ENCODE measurements around the gene PIF1.
"Not testable (repeated sequence)": the region's sequence is repeated elsewhere in the genome, so short reads cannot be mapped to it uniquely, and the experiment has no call there.

The PIF1 gene

DNA sequence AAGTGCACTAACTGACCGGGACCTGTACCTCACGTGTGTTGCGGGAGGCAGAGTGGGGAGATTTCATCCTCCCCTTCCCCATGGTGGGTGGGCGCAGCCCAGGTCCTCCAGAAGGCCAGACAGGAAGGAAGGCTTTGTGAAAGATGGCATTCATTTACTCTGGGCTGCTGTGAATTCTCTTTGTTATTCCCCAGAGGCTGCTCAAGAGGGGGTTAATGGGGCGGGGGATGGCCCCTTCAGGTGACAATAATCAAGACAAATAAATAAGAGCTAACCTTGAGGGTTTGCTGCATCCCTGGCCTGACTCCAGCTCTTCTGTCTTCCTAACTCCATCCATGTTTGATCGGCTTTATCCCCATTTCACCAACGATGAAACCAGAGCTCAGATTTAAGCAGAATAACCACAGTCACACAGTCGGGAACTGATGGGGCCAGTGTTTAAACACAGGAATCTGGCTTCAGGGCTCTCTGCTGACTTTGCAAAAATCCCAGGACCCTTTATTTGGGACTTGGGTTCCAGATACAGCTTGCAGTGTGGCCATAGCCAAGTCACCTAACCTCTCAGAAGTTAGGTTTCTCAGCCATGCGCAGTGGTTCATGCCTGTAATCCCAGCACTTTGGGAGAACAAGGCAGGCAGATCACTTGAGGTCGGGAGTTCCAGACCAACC is 16.5 kb downstream of the PIF1 start:
- DNase-seq = no peak

DNA sequence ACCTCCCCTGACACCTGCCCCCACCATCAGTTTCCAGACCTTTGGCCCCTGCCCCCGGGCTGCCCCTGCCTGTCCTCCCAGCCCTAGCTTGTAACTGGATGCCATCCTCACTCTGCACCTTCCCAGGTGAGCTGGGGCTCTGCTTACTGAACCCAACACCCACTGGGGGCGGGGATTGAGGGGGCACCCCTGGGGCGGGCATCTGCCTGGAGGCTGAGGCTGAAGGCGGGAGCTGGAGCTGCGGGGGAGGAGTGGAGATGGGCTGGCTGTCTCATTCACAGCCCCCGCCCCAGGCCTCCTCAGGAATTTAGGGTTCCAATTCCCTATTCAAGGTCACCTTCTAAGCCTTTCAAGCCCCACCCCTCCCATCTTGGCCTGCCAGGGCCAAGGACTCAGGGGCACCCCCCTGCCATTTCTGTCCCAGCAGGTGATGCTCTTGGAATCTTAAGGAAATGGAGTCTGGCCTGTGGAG is 17.7 kb downstream of the PIF1 start:
- DNase-seq = no peak

DNA sequence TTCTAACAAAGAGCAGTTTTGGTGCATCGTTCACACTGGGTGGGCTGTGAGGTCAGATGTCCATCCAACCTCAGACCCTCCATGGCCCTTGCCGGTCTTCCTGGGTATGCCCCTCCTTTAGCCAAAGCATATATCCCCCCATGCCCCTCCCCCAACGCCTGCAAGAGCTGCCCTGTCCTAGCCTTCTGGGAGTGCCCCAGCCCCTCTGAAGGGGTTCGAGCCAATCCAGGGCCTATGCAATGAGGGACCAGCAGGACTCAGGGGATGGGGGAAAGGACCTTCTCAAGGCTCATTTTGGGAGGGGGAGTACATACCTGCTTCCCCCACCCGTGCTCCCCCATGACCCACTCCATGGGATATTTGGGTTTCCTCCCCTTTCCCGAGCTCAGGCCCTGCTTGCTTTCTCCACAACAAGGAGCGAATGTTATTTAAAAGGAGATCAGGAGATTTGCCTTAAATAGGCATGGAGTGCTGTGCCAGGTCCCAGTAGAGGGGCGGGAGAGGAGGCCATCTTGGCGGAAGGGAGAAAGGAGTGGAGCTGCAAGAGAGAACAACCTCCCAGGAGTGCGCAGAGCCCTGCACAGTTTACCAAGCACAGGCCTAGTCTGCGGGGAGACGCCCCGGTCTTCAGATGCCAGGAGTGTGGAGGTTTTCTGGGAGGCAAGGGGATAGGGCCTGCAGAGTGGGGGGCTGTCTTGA is 18.2 kb downstream of the PIF1 start:
- no peak for DNase-seq

DNA sequence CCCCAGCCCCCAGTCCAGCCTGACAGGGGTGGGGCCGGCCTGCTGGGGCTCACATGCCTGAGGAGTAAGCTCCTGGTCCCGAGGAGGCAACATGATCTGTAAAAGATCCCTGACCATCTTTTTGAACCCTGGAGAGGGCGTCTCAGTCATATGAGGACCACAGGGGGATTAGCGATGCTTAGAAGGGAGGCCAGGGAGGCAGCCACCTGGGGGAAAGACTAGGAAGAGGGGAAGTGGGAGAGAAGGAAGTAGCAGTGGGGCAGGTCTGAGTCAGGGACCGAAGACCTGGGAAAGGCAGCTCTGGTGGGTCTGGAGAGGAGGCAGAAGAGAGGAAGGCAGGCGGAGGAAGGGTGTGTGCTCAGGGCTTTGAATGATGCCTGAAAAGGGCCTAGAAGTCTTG is 18.9 kb downstream of the PIF1 start:
- DNase-seq = no peak

DNA sequence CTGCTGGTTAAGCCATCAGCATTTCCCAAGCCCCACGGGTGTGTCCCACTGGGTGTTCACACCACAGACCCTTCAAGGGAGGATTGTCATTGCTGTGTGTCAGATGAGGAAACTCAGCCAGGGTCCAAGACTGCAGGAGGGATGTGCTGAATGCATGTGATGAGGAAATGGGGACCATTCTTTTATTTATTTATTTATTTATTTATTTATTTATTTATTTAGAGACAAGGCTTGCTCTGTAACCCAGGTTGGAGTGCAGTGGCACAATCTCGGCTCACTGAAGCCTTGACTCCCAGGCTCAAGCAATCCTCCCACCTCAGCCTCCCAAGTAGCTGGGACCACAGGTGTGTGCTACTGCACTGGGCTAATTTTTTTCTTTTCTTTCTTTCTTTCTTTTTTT is 20.8 kb downstream of the PIF1 start:
- no peak for DNase-seq

DNA sequence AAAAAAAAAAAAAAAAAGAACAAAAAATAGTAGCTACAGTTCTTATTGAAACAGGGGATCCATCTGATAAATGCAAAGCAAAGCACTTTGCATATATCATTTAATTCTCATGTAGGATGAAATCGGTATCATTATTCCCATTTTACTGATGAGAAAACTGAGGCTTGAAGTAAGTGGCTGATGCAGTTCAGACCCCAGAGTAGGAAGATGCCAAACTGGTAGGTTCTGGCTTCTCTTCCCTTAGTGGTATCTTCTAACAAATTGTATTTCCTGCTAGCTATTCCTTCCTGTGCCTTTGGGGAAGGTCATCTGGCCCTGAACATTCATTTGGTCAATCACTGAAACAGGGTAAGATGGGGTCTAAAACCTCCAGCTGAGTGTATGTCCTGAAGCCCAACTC is 21.9 kb downstream of the PIF1 start:
- DNase-seq = no peak

DNA sequence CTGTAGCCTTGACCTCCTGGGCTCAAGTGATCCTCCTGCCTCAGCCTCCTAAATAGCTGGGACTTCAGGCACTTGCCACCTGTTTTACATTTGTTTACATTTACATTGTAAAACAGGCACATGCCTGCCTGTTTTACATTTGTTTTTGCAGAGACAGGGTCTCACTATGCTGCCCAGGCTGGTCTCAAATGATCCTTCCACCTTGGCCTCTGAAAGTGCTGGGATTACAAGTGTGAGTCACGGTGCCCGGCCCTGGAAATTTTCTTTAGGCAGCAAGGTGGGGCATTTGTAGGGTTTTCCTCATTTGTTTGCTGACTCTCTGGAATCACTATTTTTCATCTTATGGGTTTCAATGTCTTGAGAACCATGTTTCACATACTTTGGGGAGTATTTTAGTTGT is 25.0 kb downstream of the PIF1 start:
- DNase-seq = no peak

DNA sequence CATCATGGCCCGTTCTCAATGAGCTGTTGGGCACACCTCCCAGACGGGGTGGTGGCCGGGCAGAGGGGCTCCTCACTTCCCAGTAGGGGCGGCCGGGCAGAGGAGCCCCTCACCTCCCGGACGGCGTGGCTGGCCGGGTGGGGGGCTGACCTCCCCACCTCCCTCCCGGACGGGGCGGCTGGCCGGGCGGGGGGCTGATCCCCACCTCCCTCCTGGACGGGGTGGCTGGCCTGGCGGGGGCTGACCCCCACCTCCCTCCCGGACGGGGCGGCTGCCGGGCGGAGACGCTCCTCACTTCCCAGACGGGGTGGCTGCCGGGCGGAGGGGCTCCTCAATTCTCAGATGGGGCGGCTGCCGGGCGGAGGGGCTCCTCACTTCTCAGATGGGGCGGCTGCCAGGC is 26.5 kb downstream of the PIF1 start:
- DNase-seq = not testable (repeated sequence)

DNA sequence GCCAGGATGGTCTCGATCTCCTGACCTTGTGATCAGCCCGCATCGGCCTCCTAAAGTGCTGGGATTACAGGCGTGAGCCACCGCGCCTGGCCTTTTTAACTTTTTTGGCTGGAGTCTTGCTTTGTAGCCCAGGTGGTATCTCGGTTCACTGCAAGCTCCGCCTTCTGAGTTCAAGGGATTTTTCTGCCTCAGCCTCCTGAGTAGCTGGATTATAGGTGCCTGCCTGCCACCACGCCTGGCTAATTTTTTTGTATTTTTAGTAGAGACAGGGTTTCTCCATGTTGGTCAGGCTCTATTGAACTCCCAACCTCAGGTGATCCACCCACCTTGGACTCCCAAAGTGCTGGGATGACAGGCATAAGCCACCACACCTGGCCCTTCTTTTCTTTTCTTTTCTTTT is 29.5 kb downstream of the PIF1 start:
- DNase-seq = not testable (repeated sequence)

DNA sequence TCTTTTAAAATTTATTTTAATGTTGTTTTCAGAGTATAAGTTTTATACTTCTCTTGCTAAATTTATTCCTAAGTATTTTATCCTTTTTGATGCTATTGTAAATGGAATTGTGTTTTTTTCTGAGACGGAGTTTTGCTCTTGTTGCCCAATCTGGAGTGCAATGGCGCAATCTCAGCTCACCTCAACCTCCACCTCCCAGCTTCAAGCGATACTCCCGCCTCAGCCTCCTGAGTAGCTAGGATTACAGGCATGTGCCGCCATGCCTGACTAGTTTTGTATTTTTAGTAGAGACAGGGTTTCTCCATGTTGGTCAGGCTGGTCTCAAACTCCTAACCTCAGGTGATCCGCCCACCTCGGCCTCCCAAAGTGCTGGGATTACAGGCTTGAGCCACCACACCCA is 30.1 kb downstream of the PIF1 start:
- DNase-seq = not testable (repeated sequence)

DNA sequence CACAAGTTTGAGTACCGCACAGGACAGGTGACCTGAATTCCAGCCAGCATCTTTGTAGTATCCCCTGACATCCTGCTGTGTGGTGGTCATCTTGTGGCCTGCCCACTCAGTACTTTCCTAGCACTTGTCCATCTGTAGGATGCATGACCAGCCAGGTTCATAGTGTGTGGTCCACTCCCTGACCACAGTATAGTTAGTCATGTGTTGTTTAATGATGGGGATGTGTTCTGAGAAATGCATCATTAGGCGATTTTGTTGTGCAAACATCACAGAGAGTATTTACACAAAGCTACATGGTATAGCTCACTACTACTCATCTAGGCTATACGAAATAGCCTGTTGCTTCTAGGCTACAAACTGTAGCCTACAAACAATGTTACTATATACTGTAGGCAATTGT is 33.2 kb downstream of the PIF1 start:
- DNase-seq = no peak

DNA sequence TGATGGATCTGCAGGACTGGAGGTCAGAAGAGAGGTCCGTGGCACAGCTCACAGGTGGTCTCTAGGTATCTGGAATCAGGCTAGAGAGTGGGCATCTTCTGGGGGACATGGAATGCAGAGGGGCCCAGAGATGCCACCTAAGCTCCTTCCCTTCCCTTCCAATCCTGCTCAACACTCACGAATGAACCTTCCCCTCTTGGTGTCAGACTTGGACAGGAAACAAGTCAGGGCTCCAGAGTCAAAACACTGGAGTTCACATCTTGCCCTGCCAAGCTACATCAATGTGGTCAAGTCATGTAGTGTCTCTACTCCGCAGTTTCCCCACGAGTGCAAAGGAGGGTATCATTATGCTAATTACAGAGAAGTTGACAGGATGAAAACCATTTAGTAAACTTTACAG is 34.0 kb downstream of the PIF1 start:
- DNase-seq = no peak

DNA sequence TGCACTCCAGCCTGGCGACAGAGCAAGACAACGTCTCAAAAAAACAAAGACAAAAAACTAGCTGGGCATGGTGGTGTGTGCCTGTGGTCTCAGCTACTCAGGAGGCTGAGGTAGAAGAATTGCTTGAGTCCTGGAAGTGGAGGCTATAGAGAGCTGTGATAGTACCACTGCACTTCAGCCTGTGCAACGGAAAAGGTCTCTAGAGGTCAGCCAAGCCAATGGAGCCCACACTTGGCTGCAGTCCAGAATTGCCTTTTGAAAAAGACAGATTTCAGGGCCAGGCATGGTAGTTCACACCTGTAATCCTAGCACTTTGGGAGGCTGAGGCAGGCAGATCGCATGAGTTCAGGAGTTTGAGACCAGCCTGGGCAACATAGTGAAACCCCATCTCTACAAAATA is 41.7 kb downstream of the PIF1 start:
- no peak for DNase-seq

DNA sequence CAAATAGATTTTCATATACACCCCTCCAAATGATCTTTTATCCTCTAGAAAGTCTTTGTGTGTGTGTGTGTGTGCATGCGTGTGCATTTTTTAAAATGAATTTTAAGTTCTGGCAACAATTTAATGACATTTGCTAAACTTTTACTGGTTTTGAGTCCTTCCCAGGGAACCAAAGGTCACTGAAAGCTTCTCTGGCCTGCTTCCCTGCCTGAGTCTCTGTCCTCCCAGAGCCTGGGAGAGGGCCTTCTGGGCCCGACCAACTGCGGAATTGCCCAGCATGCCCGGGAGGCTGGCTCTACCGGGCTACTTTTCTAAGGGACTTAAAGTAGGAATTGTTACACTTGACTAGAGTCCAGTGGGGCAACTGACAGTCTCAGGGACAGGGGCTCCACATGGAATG is 42.7 kb downstream of the PIF1 start:
- DNase-seq = no peak

DNA sequence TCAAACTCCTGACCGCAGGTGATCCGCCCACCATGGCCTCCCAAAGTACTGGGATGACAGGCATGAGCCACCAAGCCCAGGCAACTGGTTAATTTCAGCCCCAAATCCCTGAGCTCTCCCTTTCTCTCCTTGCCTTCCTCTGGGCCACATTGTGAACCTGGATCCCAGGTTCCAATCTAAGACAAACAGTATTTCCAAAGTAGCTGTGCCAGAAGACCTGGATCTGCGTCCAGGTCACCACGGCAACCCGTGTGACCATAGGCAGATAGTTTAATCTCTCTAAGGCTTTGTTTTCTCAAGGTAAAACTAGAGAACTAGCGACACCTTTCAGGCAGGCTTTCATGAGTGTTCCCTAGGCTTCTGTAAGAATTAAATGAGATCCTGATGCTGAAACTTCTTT is 44.1 kb downstream of the PIF1 start:
- DNase-seq = no peak

DNA sequence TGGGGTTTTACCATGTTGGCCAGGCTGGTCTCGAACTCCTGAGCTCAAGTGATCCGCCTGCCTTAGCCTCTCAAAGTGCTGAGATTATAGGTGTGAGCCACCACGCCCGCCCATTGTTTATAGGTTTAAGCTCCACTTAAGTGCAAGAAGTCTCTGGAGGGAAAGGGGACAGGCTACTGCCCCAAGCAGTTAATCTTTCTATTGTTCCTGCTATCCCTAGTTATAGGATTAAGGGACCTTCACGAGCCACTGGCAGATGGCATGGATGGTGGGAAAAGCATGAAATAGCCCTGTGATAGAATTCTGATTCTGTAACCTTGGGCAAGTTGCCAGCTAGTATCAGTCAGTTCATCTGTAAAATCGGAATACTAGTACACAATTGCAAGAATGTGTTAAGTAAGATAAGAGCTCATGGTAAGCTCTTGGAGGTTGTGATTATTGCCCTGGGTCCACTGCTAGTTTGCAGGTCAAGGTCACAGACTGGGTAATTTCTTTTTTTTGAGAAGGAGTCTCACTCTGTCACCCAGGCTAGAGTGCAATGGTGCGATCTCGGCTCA is 44.8 kb downstream of the PIF1 start:
- no peak for DNase-seq

DNA sequence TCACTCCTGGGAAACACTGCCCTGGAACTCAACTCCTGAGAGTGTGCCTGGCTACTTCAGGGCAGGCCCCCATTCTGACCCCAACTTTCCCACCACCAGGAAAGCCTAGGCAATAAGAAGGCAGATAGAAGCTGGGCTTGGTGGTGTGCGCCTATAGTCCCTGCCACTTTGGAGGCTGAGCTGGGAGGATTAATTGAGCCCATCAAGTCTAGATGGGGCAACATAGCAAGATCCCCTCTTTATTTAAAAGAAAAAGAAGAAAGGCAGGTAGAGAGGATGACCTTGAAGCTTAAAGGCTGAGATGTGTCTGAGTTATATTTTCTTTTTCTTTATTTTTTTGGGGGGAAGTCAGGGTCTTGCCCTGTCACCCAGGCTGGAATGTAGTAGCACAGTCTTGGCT is 45.8 kb downstream of the PIF1 start:
- no peak for DNase-seq

DNA sequence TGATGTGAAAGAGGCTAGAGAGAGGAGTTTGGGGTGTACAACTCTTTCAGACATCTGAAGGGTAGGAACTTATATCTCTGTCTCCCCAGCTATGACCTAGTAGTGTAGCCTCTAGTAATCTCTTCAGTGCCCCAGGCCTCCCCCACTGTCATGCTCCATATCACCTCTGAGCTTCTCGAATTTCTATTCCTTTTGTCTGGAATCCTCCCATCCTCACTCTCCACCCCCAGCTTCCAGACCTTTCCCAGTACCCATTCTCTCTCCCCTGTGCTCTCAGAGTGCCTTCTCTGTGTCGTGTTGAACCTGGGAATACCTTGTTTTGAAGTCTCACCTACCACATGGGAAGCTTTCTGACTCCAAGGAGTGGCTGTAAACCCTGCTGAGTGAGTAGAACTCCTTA is 46.4 kb downstream of the PIF1 start:
- no peak for DNase-seq

DNA sequence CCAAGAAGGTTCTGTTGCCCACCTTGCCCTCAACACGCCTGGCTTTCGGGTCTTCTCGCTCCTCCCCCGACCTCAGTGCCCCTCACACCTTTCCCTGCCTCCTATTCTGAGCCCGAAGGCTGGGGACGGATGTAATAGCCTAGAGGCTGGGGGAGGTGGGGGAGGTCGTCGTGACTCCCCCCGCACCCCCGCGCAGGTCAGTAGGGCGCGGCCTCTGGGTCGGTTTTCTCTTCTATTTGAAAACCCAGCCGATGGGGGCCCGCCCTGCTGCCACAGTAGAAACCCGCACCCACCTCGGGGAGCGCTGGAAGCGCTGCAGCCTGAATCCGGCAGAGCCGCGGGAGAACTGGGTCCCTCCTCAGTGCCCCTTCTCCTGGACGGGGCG is 49.1 kb downstream of the PIF1 start:
- no peak for DNase-seq

DNA sequence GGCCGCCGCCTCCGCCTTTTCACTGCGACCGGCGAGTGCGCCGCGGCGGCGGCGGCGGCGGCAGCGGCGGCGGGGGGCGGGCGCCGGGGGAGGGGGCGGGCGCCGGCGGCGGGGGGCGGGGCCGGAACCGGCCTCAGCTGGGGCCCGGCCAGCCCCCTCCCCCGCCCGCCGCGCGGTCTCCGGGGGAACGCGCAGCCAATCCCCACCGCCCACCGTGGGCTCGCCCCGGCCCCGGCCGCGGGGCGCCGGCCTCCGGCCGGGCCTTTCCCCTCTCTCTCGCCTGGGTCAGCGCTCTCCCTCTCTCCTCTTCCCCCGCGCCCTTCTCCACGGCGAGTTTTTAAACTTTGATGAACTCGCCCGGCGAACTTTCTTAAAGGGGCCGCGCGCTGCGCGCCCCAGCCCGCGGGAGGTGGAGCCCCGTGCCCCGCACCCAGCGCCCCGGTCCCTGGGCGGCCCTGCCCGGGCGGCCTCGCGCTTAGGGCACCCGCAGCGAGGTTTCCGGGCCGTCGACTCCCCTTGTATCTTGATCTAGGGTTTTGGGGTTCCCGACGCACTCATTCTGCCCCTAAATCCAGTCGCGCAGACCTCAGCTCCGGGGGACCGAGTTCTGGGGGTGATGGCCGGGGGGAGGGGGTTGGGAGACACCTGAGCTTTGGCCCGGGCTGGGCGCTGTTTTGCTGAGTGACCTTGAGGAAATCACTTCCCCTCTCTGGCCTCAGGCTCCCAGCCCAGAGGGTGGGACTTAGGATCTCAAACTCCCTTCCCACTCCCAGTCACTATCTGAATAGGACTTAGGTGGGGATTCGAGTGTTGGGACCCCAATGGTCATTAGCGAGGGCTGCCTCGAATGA is 49.7 kb downstream of the PIF1 start, which contains the start of gene RBPMS2:
Gene RBPMS2, minus strand, starts transcription at position 39 of the 851 bp plus-strand sequence. CDS start 270 bp downstream, outside the sequence.
- no peak for DNase-seq

DNA sequence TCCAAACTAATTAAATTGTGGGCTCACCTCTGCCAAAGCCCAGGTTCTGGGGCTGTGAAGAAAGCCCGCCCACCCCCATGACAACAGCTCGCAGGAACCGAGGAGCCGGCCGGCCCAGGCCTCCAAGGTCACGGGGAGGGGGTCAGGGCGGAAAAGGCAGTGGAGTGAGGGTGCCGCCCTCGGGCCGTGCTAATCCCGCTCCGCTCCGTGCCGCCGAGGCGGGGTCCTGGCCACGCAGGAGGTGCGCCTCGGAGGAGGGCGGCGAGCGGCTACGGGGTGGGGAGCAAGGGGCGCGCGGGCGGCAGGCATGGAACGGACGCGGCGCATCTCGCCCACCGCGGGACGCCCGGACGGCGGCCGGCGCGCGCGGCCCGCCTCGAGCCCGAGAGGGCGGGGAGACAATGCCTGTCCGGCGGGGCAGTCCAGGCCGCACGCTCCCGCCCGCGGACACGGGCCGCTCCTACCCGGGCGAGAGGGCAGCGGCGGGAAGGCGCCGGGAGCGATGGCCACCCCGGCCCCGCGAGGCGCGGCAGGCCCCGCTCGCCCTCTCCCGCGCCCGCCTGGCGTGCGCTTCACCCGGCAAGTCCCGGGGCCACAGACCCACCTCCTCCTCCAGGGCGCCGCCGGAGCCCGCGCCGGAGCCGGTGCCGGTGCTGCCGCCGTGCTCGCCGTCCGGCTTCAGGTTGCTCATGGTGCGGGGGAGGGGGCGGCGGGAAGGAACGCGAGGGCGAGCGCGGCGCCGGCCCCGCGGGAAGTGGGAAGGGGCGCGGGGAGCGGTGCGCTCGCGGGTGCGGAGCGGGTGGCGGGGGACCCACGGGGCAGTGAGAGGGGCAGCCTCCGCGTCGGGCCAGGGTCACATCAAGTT is 50.6 kb downstream of the PIF1 start:
- DNase-seq = no peak

DNA sequence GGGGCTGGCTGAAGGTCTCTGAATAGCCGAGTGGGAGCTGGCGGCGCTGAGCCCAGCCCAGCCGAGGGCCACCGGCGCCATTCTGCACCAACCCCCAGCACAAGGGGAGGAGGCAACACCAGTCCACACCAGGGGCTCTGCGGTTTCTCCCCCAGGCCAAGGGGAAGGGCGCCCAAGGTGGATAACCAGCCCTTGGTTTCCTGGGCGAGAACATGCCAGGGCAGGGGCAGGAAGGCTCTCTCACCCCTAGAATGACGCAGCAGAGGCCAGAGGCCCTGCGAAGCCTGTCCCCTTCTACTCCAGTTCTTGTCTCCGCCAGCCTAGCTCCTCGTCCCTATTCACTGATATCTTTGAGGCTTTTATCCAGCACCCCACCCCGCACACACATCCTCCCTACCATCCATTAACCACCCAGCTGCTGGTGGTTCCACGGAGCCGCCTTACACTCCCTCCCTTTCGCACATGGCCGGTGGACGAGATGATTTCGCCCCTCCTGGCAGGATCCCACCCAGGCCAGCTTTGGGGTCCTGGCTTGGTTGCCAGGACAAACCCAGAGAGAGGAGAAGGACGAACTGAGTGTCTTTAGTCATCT is 51.3 kb downstream of the PIF1 start:
- no peak for DNase-seq
